Umbilical cord (tissue), 2 donors: ENCODE data around the gene LRRC32. TPM values are rescaled to one million over a fixed set of nuclear protein-coding genes. Genes with fewer than 3 reads are reported as not detected.

Source experiments
- DNase-seq: peaks from one replicate; pipeline ENCODE4 v3.0.0-alpha.2; 2015; ENCODE audit warnings: low spot score
- total RNA-seq: library from RNA; depleted of rRNA; stranded (reverse); fragments of >200 nt; gene quantifications from one replicate; pipeline ENCODE4 v1.2.3, GENCODE V29; 2014; ENCODE audit warnings: low replicate concordance; ENCODE audit not compliant: insufficient read depth

Gene LRRC32
- total RNA-seq, 1 donor from 2014 or later: 47.2 TPM

DNA sequence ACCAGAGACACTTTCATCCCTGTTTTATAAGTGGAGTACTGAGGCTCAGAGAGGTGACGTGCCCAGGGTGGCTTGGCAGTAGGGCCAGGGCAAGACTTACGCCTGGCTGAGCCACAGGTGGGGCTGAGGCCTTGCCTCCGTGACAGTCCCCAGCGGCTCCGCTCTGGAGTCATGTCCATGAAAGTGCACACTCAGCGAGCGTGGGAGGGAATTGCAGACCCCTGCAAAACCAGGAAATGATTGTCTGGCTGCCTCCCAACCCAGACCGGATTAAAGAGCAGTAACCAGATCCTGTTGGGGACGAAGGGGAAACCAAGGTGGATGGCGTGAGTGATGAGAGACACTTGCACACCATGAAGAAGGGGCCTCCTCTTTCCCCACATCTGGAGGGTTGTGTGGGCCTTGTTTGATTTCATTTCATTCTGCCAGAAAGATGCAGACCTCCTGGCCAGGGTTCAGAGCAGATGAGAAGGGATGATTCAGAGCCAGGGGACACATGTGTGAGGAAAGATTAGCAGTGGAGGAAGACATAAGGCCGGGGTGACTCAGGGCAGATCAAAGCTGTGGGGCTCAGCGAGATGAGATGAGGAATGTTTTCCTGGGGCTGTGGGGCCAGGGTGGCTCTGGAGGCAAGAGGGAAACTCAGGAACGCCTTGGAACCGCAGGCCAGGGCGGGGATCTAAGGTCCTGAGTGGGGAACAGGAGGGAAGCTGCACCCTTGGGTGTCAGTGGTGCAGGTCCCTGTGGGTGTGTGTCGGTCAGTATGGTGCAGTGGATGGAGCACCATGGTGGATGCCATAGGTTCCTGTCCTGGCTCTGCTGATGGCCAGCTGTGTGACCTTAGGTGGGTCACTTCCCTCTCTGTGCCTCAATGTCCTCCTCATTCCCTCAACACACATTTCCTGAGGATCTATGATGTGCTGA is 29.9 kb upstream of the LRRC32 start:
- DNase-seq: peak; percentile 99

- peak; percentile 57 for DNase-seq
Observed at GRCh38 chr11:76699451-76700091, 29.0 kb upstream of the LRRC32 start.

- DNase-seq: peak; percentile 56
Observed at GRCh38 chr11:76698321-76699043, 27.9 kb upstream of the LRRC32 start.

DNA sequence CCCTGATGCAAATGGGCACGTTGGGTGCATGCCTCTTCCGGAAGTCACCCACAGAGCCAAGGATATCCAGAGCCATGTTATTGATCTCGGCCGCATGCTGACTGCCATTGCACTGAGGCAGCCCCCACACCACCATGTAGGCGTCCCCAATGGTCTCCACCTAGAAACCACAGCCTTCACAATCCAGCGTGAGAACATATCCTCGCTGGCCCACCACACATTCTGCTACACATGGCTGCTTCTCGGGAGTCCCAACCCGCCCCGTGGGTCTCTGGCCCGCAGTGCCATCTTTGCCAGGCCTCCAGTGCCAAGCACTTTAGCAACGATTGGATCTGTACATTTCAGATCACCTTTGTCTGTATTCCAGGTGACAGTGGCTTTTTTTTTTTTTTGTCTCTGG is 26.2 kb upstream of the LRRC32 start:
- DNase-seq: no peak

DNA sequence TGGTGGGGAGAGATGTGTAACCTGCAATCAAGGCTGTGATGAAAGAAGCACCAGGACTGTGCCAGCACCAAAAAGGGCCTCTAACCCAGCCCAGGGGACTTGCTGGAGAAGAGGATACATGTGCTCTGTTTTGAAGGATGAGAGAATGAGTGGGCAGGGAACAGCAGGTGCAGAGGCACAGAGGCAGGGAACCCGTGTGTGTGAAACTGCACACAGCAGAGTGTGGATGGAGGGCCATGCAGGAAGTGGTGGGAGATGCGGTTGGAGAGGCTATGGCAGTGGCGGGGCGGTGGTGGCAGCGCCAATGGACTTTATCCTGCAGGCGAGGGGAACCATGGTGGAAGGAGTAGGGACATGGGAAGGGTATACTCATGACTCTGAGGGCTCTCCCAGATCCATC is 25.2 kb upstream of the LRRC32 start:
- no peak for DNase-seq

GRCh38 chr11:76695133-76695532 is 24.6 kb upstream of the LRRC32 start:
- no peak for DNase-seq

DNA sequence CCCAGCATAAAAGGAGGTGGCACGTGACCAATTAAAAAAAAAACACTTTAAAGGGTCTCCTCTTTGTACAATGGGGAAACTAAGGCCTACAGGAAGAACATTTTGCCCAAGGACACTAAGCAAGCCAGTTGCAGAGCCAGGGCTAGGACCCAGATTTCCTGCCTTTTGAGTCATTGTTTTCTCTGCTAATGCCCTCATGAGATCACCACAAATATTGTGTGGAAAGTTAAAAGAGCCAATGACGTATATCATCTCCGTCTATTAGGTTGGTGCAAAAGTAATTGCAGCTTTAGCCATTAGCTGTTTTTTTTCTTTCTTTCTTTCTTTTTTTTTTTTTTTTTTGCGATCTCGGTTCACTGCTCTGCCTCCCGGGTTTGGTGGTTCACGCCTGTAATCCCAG is 24.1 kb upstream of the LRRC32 start:
- peak; percentile 50 for DNase-seq

- DNase-seq: no peak
Observed at GRCh38 chr11:76693806-76694205, 23.3 kb upstream of the LRRC32 start.

- no peak for DNase-seq
Observed at GRCh38 chr11:76692956-76693355, 22.4 kb upstream of the LRRC32 start.

- no peak for DNase-seq
Observed at GRCh38 chr11:76691655-76692054, 21.1 kb upstream of the LRRC32 start.

DNA sequence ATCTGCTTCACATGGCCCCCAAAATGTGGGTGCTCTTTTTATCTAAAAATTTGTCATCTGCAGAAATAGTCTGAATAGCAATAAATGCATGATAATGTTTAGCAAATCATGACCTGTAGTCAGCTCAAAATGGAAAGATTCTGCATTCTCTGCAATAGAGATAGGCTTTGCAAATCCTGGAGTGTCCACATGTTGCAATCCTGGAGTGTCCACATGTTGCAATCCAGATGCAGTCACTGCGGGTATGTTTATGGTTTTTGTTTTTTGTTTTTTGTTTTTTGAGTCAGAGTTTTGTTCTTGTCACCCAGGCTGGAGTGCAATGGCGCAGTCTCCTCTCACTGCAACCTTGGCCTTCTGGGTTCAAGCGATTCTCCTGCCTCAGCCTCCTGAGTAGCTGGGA is 20.2 kb upstream of the LRRC32 start:
- peak; percentile 76 for DNase-seq

- DNase-seq: no peak
Observed at GRCh38 chr11:76689313-76690260, 19.0 kb upstream of the LRRC32 start.

DNA sequence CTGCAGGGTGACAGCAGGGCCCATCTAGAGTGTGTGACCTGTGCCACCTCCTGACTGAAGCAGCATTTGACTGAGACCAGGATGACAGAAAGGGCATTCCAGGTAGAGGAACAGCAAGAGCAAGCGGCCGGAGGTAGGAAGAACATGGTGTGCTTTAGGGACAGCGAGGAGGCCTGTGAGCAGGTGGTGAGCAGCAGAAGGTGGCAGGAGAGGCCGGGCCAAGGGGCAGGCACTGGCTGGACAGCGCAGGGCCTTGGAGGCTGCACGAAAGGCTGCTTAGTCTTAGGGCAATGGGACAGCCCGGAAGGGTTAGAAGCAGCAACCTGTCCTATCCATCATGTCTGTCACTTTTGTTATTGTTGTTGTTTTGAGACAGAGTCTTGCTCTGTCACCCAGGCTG is 17.6 kb upstream of the LRRC32 start:
- no peak for DNase-seq

DNA sequence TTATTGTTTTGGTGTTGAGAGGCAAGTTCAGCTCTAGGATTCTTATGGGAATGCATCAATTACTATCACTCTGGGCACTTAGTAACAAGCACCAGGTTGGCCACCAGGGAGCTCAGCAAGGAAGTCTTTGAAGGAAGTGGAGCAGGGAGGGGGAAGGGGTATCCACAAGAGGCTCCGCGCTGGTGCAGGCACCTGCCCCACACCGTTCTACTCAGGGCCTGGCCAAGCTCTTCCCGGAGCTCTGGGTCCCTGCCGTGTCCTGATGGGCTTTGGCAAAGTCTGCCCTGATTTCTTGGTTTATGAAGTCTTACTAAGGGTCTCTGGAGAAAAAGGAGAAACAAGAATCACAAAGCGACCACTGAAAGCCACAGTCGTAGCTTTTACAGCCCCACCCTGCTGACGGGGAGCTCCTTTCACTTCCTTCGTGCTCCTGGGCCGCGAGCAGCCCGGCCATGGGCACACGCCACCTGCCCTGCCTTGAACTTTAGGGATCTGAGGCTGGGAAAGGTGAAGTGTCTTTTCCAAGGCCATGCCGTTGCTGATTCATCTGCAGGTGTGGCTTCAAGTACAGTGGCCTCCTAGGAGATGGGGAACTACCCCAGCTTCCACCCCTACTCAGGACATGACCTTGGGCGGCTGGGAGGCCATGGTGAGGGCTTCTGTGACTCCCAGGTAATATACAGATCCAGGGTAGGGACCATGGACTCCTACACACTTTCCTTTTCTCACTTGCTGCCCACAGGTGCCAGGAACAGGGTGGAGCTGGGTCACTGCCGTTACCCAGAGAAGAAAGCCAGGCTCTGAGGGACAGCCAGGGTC is 15.9 kb upstream of the LRRC32 start:
- no peak for DNase-seq

DNA sequence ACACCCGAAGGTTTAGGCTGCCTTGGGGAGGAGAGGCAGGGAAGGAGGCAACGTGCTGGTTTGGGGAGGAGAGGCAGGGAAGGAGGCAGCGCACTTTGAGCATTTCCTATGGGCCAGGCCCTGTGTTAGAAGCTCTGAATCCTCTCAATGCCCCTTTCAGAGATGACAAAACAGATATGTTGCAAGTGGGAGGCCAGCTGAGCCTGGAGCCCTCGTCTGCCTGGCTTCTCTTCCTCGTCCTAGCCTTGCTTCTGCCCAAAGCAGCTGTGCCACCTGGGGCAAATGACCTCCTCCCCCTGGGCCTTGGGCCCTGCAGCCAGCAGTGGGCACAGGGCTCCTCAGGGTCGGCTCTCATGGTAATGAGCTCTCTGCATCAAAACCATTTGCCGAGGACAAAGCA is 15.3 kb upstream of the LRRC32 start:
- DNase-seq: no peak

- DNase-seq: no peak
Observed at GRCh38 chr11:76685237-76685636, 14.7 kb upstream of the LRRC32 start.

GRCh38 chr11:76684516-76684915 is 14.0 kb upstream of the LRRC32 start:
- DNase-seq: no peak

DNA sequence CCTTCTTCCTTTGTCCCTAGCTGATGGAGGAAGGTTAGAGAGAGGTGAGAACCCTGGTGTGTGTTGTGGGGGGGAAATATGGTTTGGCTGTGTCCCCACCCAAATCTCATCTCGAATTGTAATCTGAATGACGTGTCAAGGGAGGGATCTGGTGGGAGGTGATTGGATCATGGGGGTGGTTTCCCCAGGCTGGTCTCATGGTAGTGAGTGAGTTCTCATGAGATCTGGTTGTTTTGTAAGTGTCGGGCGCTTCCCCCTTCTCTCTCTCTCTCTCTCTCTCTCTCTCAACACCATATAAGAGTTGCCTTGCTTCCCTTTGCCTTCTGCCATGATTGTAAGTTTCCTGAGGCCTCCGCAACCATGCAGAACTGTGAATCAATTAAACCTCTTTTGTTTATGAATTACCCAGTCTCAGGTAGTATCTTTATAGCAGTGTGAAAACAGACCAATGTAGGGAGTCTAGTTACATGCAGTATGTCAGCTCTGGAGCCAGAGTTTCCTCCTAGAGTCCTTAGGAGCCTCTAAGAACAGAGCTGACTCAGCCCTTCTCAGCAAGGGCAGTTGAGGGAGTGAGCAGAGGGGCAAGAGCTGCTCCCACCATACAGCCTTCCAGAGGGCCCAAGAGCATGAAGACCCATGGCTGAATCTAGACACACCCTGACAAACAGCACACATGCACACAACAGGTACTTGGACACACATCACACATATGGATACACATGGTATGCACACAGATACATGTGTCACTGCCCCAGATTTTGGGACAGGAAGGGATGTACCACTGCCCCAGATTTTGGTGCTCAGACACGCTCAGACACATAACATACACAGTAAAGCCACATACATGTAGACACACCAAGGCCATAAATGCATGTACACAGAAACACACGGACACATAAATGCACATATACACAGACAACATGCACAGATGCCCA is 12.9 kb upstream of the LRRC32 start:
- DNase-seq: no peak

DNA sequence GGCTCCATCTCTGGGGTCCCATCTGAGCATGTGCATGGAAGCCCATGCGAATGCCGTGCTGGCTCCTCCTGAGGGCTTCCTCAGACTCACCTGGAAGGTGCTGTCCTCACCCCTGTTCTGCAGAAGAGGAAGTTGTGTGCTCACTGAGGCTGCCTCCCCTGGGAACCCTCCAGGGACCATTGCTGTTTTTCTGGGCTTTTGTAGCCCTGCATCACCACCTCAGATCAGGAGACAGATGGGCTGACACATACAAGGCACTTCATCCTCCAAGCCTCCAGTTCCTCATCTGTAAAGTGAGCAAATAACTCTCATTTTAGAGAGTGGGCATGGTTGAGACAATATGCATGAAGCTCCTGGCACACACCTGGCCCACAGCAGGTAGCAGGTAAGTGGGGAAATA is 12.1 kb upstream of the LRRC32 start:
- DNase-seq: no peak
